Suprapubic skin (tissue), 4 donors: ENCODE results near the gene AMMECR1L.

Experiments used
- CTCF ChIP-seq, 2 donors: fragments of 200-600 bp in 1 of 2; fragments of 450-650 bp in 1 of 2; sonication (generic) in 1 of 2; IDR thresholded peaks; one replicate each; pipeline ENCODE4 v1.5.1; 2016 to 2019; ENCODE audit warnings: antibody characterized with exemption in 2 of 2, mild to moderate bottlenecking in 1 of 2, moderate library complexity in 1 of 2
- EP300 ChIP-seq: sonication (generic); formaldehyde crosslinking; IDR thresholded peaks from one replicate; pipeline ENCODE4 v1.6.1; 2017; ENCODE audit warnings: antibody characterized with exemption
- POLR2A ChIP-seq, 2 donors: fragments of 450-650 bp; IDR thresholded peaks; one replicate each; pipeline ENCODE4 v1.6.1; 2017; ENCODE audit warnings: antibody characterized with exemption in 2 of 2, mild to moderate bottlenecking in 2 of 2, moderate library complexity in 2 of 2
- POLR2AphosphoS5 ChIP-seq, 3 donors: sonication (generic); formaldehyde crosslinking; IDR thresholded peaks; one replicate each; pipeline ENCODE4 v1.6.1; 2017; ENCODE audit warnings: antibody characterized with exemption in 3 of 3

- TF ChIP-seq CTCF (IDR thresholded peaks at IDR 0.05), result no peak
- no peak for TF ChIP-seq POLR2AphosphoS5 (IDR thresholded peaks at IDR 0.05)
- TF ChIP-seq POLR2A (IDR thresholded peaks at IDR 0.05), result no peak
- no peak for TF ChIP-seq EP300
These were observed 23.3 kb upstream of the AMMECR1L start for GRCh38 chr2:127909019-127909418.
